GM12878 (cell line): ENCODE results near the gene CYP2A7. TPM values are rescaled to one million over a fixed set of nuclear protein-coding genes. Genes with fewer than 3 reads are reported as not detected.
"Not testable (repeated sequence)": the region's sequence is repeated elsewhere in the genome, so short reads cannot be mapped to it uniquely, and the experiment has no call there.

Experiments used
- ATAC-seq: fragments of 200-7000 bp; cut with Tn5 transposase; 3 replicates; pipeline ENCODE4 v1.9.1; 2020; ENCODE audit warnings: mild to moderate bottlenecking, moderate library complexity
- BruUV-seq: library from RNA; stranded (reverse); fragments of 400-500 nt; replicated peaks from 2 replicates; lab custom pipeline; 2021; lab: Mats Ljungman, UMichigan
- CTCF ChIA-PET: fragments of 300-600 bp; sonication (Branson Sonifier 250); formaldehyde crosslinking; extraction: SDS; loops from one replicate; lab custom pipeline; 2021; ENCODE audit warnings: inconsistent platforms; lab: Yijun Ruan, JAX
- POLR2A ChIA-PET: fragments of 350-600 bp; formaldehyde crosslinking; extraction: SDS; loops from one replicate; lab custom pipeline; 2021; ENCODE audit warnings: inconsistent platforms; lab: Charles Lee
- RAD21 ChIA-PET: fragments of 300-600 bp; sonication (Branson Sonifier 250); formaldehyde crosslinking; loops from one replicate; lab custom pipeline; 2023; ENCODE audit warnings: antibody characterized with exemption; ENCODE audit not compliant: unreplicated experiment; lab: Charles Lee
- SMC1A ChIA-PET: fragments of 300-600 bp; sonication (Branson Sonifier 250); formaldehyde crosslinking; loops from one replicate; lab custom pipeline; 2023; ENCODE audit not compliant: unreplicated experiment, uncharacterized antibody; lab: Charles Lee
- DNase-seq: peaks from one replicate; pipeline ENCODE4 v3.0.0-alpha.2; 2011; ENCODE audit warnings: low read depth, low spot score
- FAIRE-seq: peaks from 3 replicates; lab custom pipeline; 2011; peaks lifted over from hg19 to GRCh38; lab: Jason Lieb, UNC
- H2AFZ ChIP-seq: 2 replicates; pipeline ENCODE4 v1.6.0; 2011; ENCODE audit warnings: low read depth, low read length, control low read depth; ENCODE audit not compliant: control insufficient read depth
- H3K27ac ChIP-seq: 2 replicates; pipeline ENCODE4 v1.5.1; 2011; ENCODE audit warnings: control low read depth; ENCODE audit not compliant: control insufficient read depth, insufficient read depth
- H3K27me3 ChIP-seq, 2 experiments: replicated peaks in 1 of 2; 2 replicates each; pipeline versions ENCODE4 v1.6.0 to v1.6.1; 2011; ENCODE audit warnings: low read length in 1 of 2; ENCODE audit not compliant: control insufficient read depth in 2 of 2, insufficient read depth in 2 of 2
- H3K36me3 ChIP-seq, 2 experiments: 2 replicates each; pipeline ENCODE4 v1.5.1; 2011; ENCODE audit warnings: low read length in 1 of 2; ENCODE audit not compliant: control insufficient read depth in 2 of 2, insufficient read depth in 2 of 2
- H3K4me1 ChIP-seq: 2 replicates; pipeline ENCODE4 v1.6.1; 2011; ENCODE audit warnings: mild to moderate bottlenecking, low read length, moderate library complexity, mixed read lengths; ENCODE audit not compliant: control insufficient read depth, insufficient read depth
- H3K4me2 ChIP-seq: 2 replicates; pipeline ENCODE4 v1.6.0; 2011; ENCODE audit warnings: control low read depth; ENCODE audit not compliant: control insufficient read depth, insufficient read depth
- H3K4me3 ChIP-seq: fragments of 200-600 bp; sonication (generic); 2 replicates; pipeline ENCODE4 v1.5.1; 2016
- H3K79me2 ChIP-seq: 2 replicates; pipeline ENCODE4 v1.6.0; 2011; ENCODE audit warnings: low read length; ENCODE audit not compliant: control insufficient read depth, insufficient read depth
- H3K9ac ChIP-seq: 2 replicates; pipeline ENCODE4 v1.8.0; 2011; ENCODE audit warnings: low read length, control low read depth, mixed read lengths; ENCODE audit not compliant: control insufficient read depth, insufficient read depth
- H3K9me3 ChIP-seq: replicated peaks from 3 replicates; pipeline ENCODE4 v1.5.1; 2011; ENCODE audit warnings: mild to moderate bottlenecking, low read length; ENCODE audit not compliant: control insufficient read depth, insufficient read depth
- H4K20me1 ChIP-seq: 2 replicates; pipeline ENCODE4 v1.6.0; 2011; ENCODE audit not compliant: control insufficient read depth, insufficient read depth
- WGBS: methylation state at CpG from one replicate; pipeline ENCODE4 v1.1.6; 2016; ENCODE audit warnings: low lambda C conversion rate; ENCODE audit not compliant: insufficient replicate concordance, insufficient coverage; ENCODE audit errors: missing lambda C conversion rate; 5-methylcytosine and 5-hydroxymethylcytosine counted together
- in situ Hi-C: fragments of 300-500 bp; cut with MboI; formaldehyde crosslinking; loops from 9 replicates; pipeline ENCODE4 v1.14.3; 2018; ENCODE audit warnings: mixed read lengths
- intact Hi-C: fragments of 100-400 bp; cut with micrococcal nuclease; formaldehyde crosslinking; loops from one replicate; pipeline ENCODE4 v1.14.2; 2022; ENCODE audit not compliant: unreplicated experiment
- polyA plus RNA-seq, 11 experiments: library from polyadenylated mRNA; depleted of rRNA in 4 of 11; unstranded in 6 of 11; stranded (reverse) in 5 of 11; fragments of >200 nt; fragmentation: Nextera tagmentation in 4 of 11; fragmentation: Illumina TruSeq in 1 of 11; extraction: Ambion mirVana in 4 of 11; extraction: Trizol in 1 of 11; gene quantifications; 1 replicate in 1 of 11; 2 replicates in 10 of 11; pipeline versions ENCODE4 v1.2.1 to v1.2.3, GENCODE V29; 2011 to 2016; ENCODE audit warnings: inconsistent platforms in 2 of 11, missing spikeins in 2 of 11, low read depth in 1 of 11
- total RNA-seq, 4 experiments: library from RNA; depleted of rRNA in 3 of 4; stranded (reverse); fragments of >200 nt in 3 of 4; fragmentation: Illumina TruSeq in 1 of 4; extraction: Trizol in 1 of 4; gene quantifications; 2 replicates each; pipeline versions ENCODE4 v1.2.1 to v1.2.3, GENCODE V29; 2013 to 2021

CYP2A7 gene
- total and polyA plus RNA-seq, 10 of the 15 experiments (the other 5 are each of a cell fraction or from before 2014, with no cell fraction given), result not detected

- FAIRE-seq, in situ Hi-C loops, DNase-seq, H3K36me3 ChIP-seq, H3K4me1 ChIP-seq, H3K27me3 ChIP-seq, ATAC-seq, H3K4me2 ChIP-seq, POLR2A ChIA-PET, CTCF ChIA-PET, H3K79me2 ChIP-seq, BruUV-seq, H3K27ac ChIP-seq, H3K4me3 ChIP-seq, H2AFZ ChIP-seq, RAD21 ChIA-PET, SMC1A ChIA-PET, intact Hi-C loops, H4K20me1 ChIP-seq, H3K9me3 ChIP-seq, H3K9ac ChIP-seq: not testable (repeated sequence)
- WGBS, result 82% methylated on average over 2 of the region's 3 CpGs
Observed at GRCh38 chr19:40842012-40842411, 40.0 kb downstream of the CYP2A7 start.

- H3K79me2 ChIP-seq, H3K27ac ChIP-seq, H3K9me3 ChIP-seq, SMC1A ChIA-PET, POLR2A ChIA-PET, ATAC-seq, H3K4me2 ChIP-seq, H3K4me1 ChIP-seq, BruUV-seq, H3K27me3 ChIP-seq, in situ Hi-C loops, H4K20me1 ChIP-seq, DNase-seq, RAD21 ChIA-PET, H3K9ac ChIP-seq, H2AFZ ChIP-seq, intact Hi-C loops, H3K4me3 ChIP-seq, H3K36me3 ChIP-seq, FAIRE-seq: not testable (repeated sequence)
- CTCF ChIA-PET, result interaction anchor here (1.5 kb wide), 1 partner anchor 175 kb away, joined by 3 read pairs; no protein-coding TSS in a partner anchor
- WGBS, result 75% methylated on average over 1 of the region's 1 CpG
Observed at GRCh38 chr19:40838477-40838876, 43.6 kb downstream of the CYP2A7 start.
